K562 (cell line): Measurements from ENCODE around the gene BMPER. TPM values are rescaled to one million over a fixed set of nuclear protein-coding genes. Genes with fewer than 3 reads are reported as not detected.

Source experiments
- ATAC-seq: fragments of 200-7000 bp; cut with Tn5 transposase; 3 replicates; pipeline ENCODE4 v1.9.1; 2020; ENCODE audit warnings: moderate library complexity
- BruUV-seq: library from RNA; stranded (reverse); fragments of 400-500 nt; replicated peaks from 2 replicates; lab custom pipeline; 2021; lab: Mats Ljungman, UMichigan
- CTCF ChIA-PET: fragments of 300-600 bp; formaldehyde crosslinking; extraction: SDS; loops from one replicate; lab custom pipeline; 2021; ENCODE audit warnings: low intra/inter-chr PET ratio; lab: Yijun Ruan, JAX
- POLR2A ChIA-PET: fragments of 300-600, 350-650 bp; sonication (Branson Sonifier 250); formaldehyde crosslinking; extraction: SDS; loops from one replicate; lab custom pipeline; 2021; ENCODE audit warnings: antibody characterized with exemption, inconsistent platforms; lab: Yijun Ruan, JAX
- DNase-seq, 4 experiments: peaks; one replicate each; pipeline versions ENCODE4 v3.0.0 to v3.0.0-alpha.2; 2011 to 2018; ENCODE audit warnings: low spot score in 3 of 4, mixed read lengths in 3 of 4; ENCODE audit errors: extremely low read depth in 1 of 4
- FAIRE-seq: peaks from 2 replicates; lab custom pipeline; 2011; peaks lifted over from hg19 to GRCh38; lab: Jason Lieb, UNC
- H2AFZ ChIP-seq: 2 replicates; pipeline ENCODE4 v1.6.0; 2011; ENCODE audit warnings: low read depth, low read length, control low read depth, inconsistent platforms
- H3K27ac ChIP-seq: fragments of 200-600 bp; 3 replicates; pipeline ENCODE4 v1.8.0; 2011; ENCODE audit warnings: low read depth, mild to moderate bottlenecking, control low read depth, inconsistent platforms, low read length, moderate library complexity, mixed read lengths; ENCODE audit errors: extremely low read depth
- H3K27me3 ChIP-seq, 2 experiments: fragments of 300-600 bp in 1 of 2; 2 replicates in 1 of 2; 3 replicates in 1 of 2; pipeline versions ENCODE4 v1.6.0 to v1.8.0; 2011; ENCODE audit warnings: inconsistent platforms in 2 of 2, low read length in 2 of 2, mild to moderate bottlenecking in 1 of 2, mixed read lengths in 1 of 2, moderate library complexity in 1 of 2; ENCODE audit not compliant: control insufficient read depth in 2 of 2, insufficient read depth in 2 of 2
- H3K36me3 ChIP-seq: fragments of 300-600 bp; 3 replicates; pipeline ENCODE4 v1.8.0; 2011; ENCODE audit warnings: mild to moderate bottlenecking, low read length, inconsistent platforms; ENCODE audit not compliant: control insufficient read depth, insufficient read depth
- H3K4me1 ChIP-seq, 2 experiments: fragments of 200-600 bp in 1 of 2; replicated peaks in 1 of 2; 2 replicates in 1 of 2; 3 replicates in 1 of 2; pipeline versions ENCODE4 v1.5.1 to v1.8.0; 2011; ENCODE audit warnings: inconsistent platforms in 2 of 2, low read length in 2 of 2, mild to moderate bottlenecking in 1 of 2, mixed read lengths in 1 of 2, moderate library complexity in 1 of 2; ENCODE audit not compliant: control insufficient read depth in 2 of 2, insufficient read depth in 2 of 2
- H3K4me2 ChIP-seq: 2 replicates; pipeline ENCODE4 v1.6.1; 2011; ENCODE audit warnings: low read length, control low read depth, inconsistent platforms, mixed read lengths; ENCODE audit not compliant: insufficient read depth
- H3K4me3 ChIP-seq: fragments of 200-600 bp; sonication (generic), shearing (Covaris generic); 2 replicates; pipeline ENCODE4 v1.5.1; 2016; ENCODE audit warnings: control low read depth, inconsistent platforms
- H3K79me2 ChIP-seq: fragments of 200-600 bp; 3 replicates; pipeline ENCODE4 v1.8.0; 2011; ENCODE audit warnings: low read length, inconsistent platforms; ENCODE audit not compliant: control insufficient read depth, insufficient read depth
- H3K9ac ChIP-seq, 2 experiments: 2 replicates each; pipeline versions ENCODE4 v1.6.0 to v1.6.1; 2011; ENCODE audit warnings: low read depth in 2 of 2, low read length in 2 of 2, control low read depth in 1 of 2, inconsistent platforms in 1 of 2, mild to moderate bottlenecking in 1 of 2, mixed read lengths in 1 of 2; ENCODE audit not compliant: insufficient read depth in 1 of 2
- H3K9me1 ChIP-seq: one replicate; pipeline ENCODE4 v1.6.0; 2011; ENCODE audit warnings: inconsistent platforms, mild to moderate bottlenecking, low read length, moderate library complexity; ENCODE audit not compliant: control insufficient read depth, insufficient read depth
- H3K9me3 ChIP-seq: replicated peaks from 2 replicates; pipeline ENCODE4 v1.5.1; 2011; ENCODE audit warnings: low read depth, low read length, inconsistent platforms; ENCODE audit not compliant: control insufficient read depth, insufficient read depth
- H4K20me1 ChIP-seq: replicated peaks from 2 replicates; pipeline ENCODE4 v1.6.1; 2011; ENCODE audit warnings: low read length, inconsistent platforms, mixed read lengths; ENCODE audit not compliant: control insufficient read depth, insufficient read depth
- ASH1L ChIP-seq: fragments of 450-650 bp; IDR thresholded peaks from 2 replicates; pipeline ENCODE4 v1.6.1; 2018; ENCODE audit warnings: borderline replicate concordance, mild to moderate bottlenecking, low read depth; ENCODE audit not compliant: partially characterized antibody
- CHCHD3 ChIP-seq: fragments of 250-450 bp; sonication (Bioruptor Pico); IDR thresholded peaks from 2 replicates; pipeline ENCODE4 v2.1.2; 2022; ENCODE audit warnings: mild to moderate bottlenecking
- DACH1 ChIP-seq: fragments of 450-650 bp; IDR thresholded peaks from 2 replicates; pipeline ENCODE4 v1.6.1; 2018; ENCODE audit not compliant: partially characterized antibody
- HDAC6 ChIP-seq: IDR thresholded peaks from 2 replicates; pipeline ENCODE4 v1.6.1; 2012; ENCODE audit warnings: low read depth, mild to moderate bottlenecking, control low read depth, inconsistent platforms, low read length, moderate library complexity
- HNRNPUL1 ChIP-seq: fragments of 200-400 bp; formaldehyde crosslinking; IDR thresholded peaks from 2 replicates; pipeline ENCODE4 v1.6.1; 2017; ENCODE audit warnings: low read length
- ILF3 ChIP-seq: fragments of 450-650 bp; IDR thresholded peaks from 2 replicates; pipeline ENCODE4 v1.6.1; 2018; ENCODE audit warnings: antibody characterized with exemption, mild to moderate bottlenecking, moderate library complexity, borderline replicate concordance
- JUN ChIP-seq, 2 experiments: sonication (generic) in 1 of 2; formaldehyde crosslinking in 1 of 2; IDR thresholded peaks; 2 replicates each; pipeline versions ENCODE4 v1.6.1 to v1.8.0; 2012 to 2022; ENCODE audit warnings: borderline replicate concordance in 2 of 2, mild to moderate bottlenecking in 2 of 2, improper control_type of control experiment in 1 of 2, low read depth in 1 of 2, low read length in 1 of 2, missing genetic modification reagents in 1 of 2
- LEF1 ChIP-seq: fragments of 450-650 bp; IDR thresholded peaks from 2 replicates; pipeline ENCODE4 v1.6.1; 2016; ENCODE audit warnings: mild to moderate bottlenecking
- MXI1 ChIP-seq: IDR thresholded peaks from 2 replicates; pipeline ENCODE4 v1.6.1; 2011; ENCODE audit warnings: low read depth, mild to moderate bottlenecking, improper control_type of control experiment, low read length
- PRPF4 ChIP-seq: fragments of 200-400 bp; formaldehyde crosslinking; IDR thresholded peaks from one replicate; pipeline ENCODE4 v1.6.1; 2017; ENCODE audit warnings: low read length, low read depth, mild to moderate bottlenecking; ENCODE audit not compliant: insufficient read depth, poor library complexity, severe bottlenecking
- PTTG1 ChIP-seq: fragments of 450-650 bp; IDR thresholded peaks from 2 replicates; pipeline ENCODE4 v1.6.1; 2016; ENCODE audit warnings: low read depth, mild to moderate bottlenecking, missing genetic modification characterization, missing compliant biosample characterization
- RBFOX2 ChIP-seq: fragments of 200-400 bp; formaldehyde crosslinking; IDR thresholded peaks from 2 replicates; pipeline ENCODE4 v1.6.1; 2017; ENCODE audit warnings: low read depth, mild to moderate bottlenecking, low read length, moderate library complexity
- SP2 ChIP-seq: IDR thresholded peaks from 2 replicates; pipeline ENCODE4 v1.6.1; 2011; ENCODE audit warnings: mild to moderate bottlenecking, low read depth, low read length, moderate library complexity; ENCODE audit not compliant: poor library complexity, severe bottlenecking; ENCODE audit errors: extremely low read depth
- U2AF2 ChIP-seq: fragments of 200-400 bp; formaldehyde crosslinking; optimal IDR thresholded peaks from 2 replicates; pipeline ENCODE3; 2017; ENCODE audit warnings: low read depth, mild to moderate bottlenecking, low read length
- ZBED1 ChIP-seq: IDR thresholded peaks from 2 replicates; pipeline ENCODE4 v1.6.1; 2014
- ZNF124 ChIP-seq: sonication (generic); formaldehyde crosslinking; IDR thresholded peaks from 2 replicates; pipeline ENCODE4 v1.8.1; 2022; ENCODE audit warnings: missing genetic modification reagents
- ZNF239 ChIP-seq: fragments of 250-450 bp; sonication (Bioruptor Pico); IDR thresholded peaks from 2 replicates; pipeline ENCODE4 v1.4.0; 2020; ENCODE audit warnings: mild to moderate bottlenecking
- ZNF282 ChIP-seq: sonication (generic); formaldehyde crosslinking; IDR thresholded peaks from 2 replicates; pipeline ENCODE4 v1.8.1; 2023; ENCODE audit warnings: missing genetic modification reagents
- WGBS: fragments of 100-300 bp; shearing (Covaris generic); methylation state at CpG from one replicate; pipeline ENCODE4 v1.1.6; 2016; ENCODE audit warnings: low coverage, mixed read lengths; ENCODE audit not compliant: insufficient coverage; ENCODE audit errors: missing lambda C conversion rate; 5-methylcytosine and 5-hydroxymethylcytosine counted together
- in situ Hi-C: fragments of 300-500 bp; cut with MboI; formaldehyde crosslinking; loops from 4 replicates; pipeline ENCODE4 v1.15.0; 2018; ENCODE audit warnings: inconsistent platforms, mixed read lengths
- intact Hi-C: fragments of 100-400 bp; cut with micrococcal nuclease; formaldehyde crosslinking; loops from 2 replicates; pipeline ENCODE4 v1.14.2; 2022
- polyA plus RNA-seq, 8 experiments: library from polyadenylated mRNA; depleted of rRNA in 4 of 8; stranded (reverse) in 5 of 8; unstranded in 3 of 8; fragments of >200 nt; fragmentation: Nextera tagmentation in 2 of 8; fragmentation: Illumina TruSeq in 1 of 8; extraction: Ambion mirVana in 2 of 8; extraction: Trizol in 1 of 8; gene quantifications; 2 replicates each; pipeline versions ENCODE4 v1.2.1 to v1.2.3, GENCODE V29; 2011 to 2014; ENCODE audit warnings: inconsistent platforms in 1 of 8, missing spikeins in 1 of 8
- total RNA-seq, 7 experiments: library from RNA; depleted of rRNA in 6 of 7; stranded (reverse); fragments of >200 nt in 6 of 7; fragmentation: Illumina TruSeq in 2 of 7; extraction: Trizol in 2 of 7; gene quantifications; 2 replicates each; pipeline versions ENCODE4 v1.2.1 to v1.2.3, GENCODE V29; 2011 to 2021; ENCODE audit warnings: low replicate concordance in 1 of 7
- TF ChIP-seq, protein P1 (sequence below): fragments of 450-650 bp; IDR thresholded peaks from one replicate; pipeline ENCODE4 v1.6.1; 2018; ENCODE audit warnings: mild to moderate bottlenecking, moderate library complexity; ENCODE audit not compliant: partially characterized antibody
- TF ChIP-seq, protein P2 (sequence below): sonication (generic); formaldehyde crosslinking; IDR thresholded peaks from 2 replicates; pipeline ENCODE4 v1.8.1; 2023; ENCODE audit warnings: mild to moderate bottlenecking, missing genetic modification reagents

The BMPER gene
- total and polyA plus RNA-seq, 9 of the 15 experiments (the other 6 are each of a cell fraction or from before 2014, with no cell fraction given), result not detected

DNA sequence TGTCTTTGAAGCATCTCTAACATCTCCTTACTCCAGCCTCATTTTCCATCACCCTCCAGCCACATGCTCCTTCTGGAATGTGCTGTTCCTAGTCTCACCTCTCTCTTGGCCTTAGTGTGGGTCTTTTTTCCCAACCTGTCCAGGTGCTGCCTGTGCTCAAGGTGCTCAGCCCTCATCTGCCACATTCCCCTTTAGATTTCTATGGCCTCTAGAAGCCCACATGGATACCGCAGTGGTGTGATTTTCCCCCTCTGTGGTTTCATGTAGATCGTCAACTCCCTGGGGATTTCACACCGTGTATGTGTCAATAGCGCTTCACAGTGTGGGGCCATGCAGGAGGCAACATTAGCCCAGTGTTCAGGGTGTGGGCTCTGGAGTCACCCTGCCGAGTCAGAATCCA lies 32.5 kb downstream of the BMPER start (continued):
- no peak for TF ChIP-seq MXI1
- no peak for TF ChIP-seq JUN (IDR thresholded peaks at IDR 0.05; ENCODE audit: borderline replicate concordance, low read depth, low read length)
- TF ChIP-seq JUN (CRISPR knock-in tag; IDR thresholded peaks at IDR 0.05; ENCODE audit: borderline replicate concordance), result no peak
- TF ChIP-seq PTTG1 (tag), result no peak
- no peak for TF ChIP-seq ASH1L
- no peak for TF ChIP-seq HDAC6
- no peak for TF ChIP-seq HNRNPUL1

DNA sequence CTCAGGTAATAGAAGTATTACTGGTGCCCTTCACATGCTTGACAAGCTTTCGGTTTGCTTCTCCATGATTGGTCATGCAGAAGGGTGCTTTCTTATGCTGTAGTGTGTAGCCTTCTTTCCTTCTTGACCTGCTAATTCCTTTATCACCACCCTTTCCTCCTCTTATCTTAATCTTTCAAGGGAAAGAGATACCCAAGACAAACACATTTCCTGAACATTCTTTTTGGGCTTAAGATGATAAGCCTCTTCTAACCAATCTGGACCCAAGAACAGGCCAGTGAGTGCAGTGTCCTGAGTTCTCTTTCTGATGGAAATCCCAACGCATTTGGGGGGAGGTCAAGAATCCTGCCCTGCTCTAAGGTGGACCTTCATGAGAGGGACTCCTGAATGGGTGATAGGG lies 33.8 kb downstream of the BMPER start:
- no peaks in the 10 kb centered on the region for H3K9me3 ChIP-seq
- in situ Hi-C loops (loop anchor here (10.0 to 25.0 kb wide), 2 partner anchors 694 to 1152 kb away; no protein-coding TSS in a partner anchor), intact Hi-C loops (no loop called here)
- H3K36me3 ChIP-seq, result no peaks in the 10 kb centered on the region
- ATAC-seq (no peak), DNase-seq (no peak), FAIRE-seq (no peak)
- H3K9me1 ChIP-seq, result no peaks in the 10 kb centered on the region
- BruUV-seq, result no TSS peak
- TF ChIP-seq, protein P1, sequence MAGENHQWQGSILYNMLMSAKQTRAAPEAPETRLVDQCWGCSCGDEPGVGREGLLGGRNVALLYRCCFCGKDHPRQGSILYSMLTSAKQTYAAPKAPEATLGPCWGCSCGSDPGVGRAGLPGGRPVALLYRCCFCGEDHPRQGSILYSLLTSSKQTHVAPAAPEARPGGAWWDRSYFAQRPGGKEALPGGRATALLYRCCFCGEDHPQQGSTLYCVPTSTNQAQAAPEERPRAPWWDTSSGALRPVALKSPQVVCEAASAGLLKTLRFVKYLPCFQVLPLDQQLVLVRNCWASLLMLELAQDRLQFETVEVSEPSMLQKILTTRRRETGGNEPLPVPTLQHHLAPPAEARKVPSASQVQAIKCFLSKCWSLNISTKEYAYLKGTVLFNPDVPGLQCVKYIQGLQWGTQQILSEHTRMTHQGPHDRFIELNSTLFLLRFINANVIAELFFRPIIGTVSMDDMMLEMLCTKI, result no peak
- TF ChIP-seq ILF3, result no peak
- TF ChIP-seq PRPF4, result no peak
- TF ChIP-seq, protein P2, sequence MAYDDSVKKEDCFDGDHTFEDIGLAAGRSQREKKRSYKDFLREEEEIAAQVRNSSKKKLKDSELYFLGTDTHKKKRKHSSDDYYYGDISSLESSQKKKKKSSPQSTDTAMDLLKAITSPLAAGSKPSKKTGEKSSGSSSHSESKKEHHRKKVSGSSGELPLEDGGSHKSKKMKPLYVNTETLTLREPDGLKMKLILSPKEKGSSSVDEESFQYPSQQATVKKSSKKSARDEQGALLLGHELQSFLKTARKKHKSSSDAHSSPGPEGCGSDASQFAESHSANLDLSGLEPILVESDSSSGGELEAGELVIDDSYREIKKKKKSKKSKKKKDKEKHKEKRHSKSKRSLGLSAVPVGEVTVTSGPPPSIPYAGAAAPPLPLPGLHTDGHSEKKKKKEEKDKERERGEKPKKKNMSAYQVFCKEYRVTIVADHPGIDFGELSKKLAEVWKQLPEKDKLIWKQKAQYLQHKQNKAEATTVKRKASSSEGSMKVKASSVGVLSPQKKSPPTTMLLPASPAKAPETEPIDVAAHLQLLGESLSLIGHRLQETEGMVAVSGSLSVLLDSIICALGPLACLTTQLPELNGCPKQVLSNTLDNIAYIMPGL (CRISPR knock-in tag), result no peak
- no peak for TF ChIP-seq DACH1
- TF ChIP-seq ZNF239 (CRISPR knock-in tag), result no peak
- no peak for TF ChIP-seq U2AF2
- TF ChIP-seq ZNF282 (CRISPR knock-in tag), result no peak
- no peak for TF ChIP-seq ZBED1
- no peak for TF ChIP-seq CHCHD3 (CRISPR knock-in tag)
- TF ChIP-seq SP2, result no peak
- no peak for TF ChIP-seq RBFOX2
- no peak for TF ChIP-seq LEF1
- no peak for TF ChIP-seq ZNF124 (CRISPR knock-in tag)
- WGBS, result 5% methylated on average over 2 of the region's 2 CpGs
- H3K9ac ChIP-seq, result no peak overlapping the region
- no peak overlapping the region for H2AFZ ChIP-seq
- H3K27ac ChIP-seq, result no peak overlapping the region
- no peaks in the 10 kb centered on the region; a peak in 1 of 5 replicates for H3K27me3 ChIP-seq
- CTCF ChIA-PET, result no interaction called here
- no peaks in the 10 kb centered on the region for H3K4me1 ChIP-seq
- no peak overlapping the region for H3K4me3 ChIP-seq
- no peaks in the 10 kb centered on the region for H4K20me1 ChIP-seq
- POLR2A ChIA-PET, result no interaction called here
- H3K4me2 ChIP-seq, result no peak overlapping the region
- H3K79me2 ChIP-seq, result no peaks in the 10 kb centered on the region
